ENCODE results near the gene CLEC1A. TPM values are rescaled to one million over a fixed set of nuclear protein-coding genes. Genes with fewer than 3 reads are reported as not detected.

Gene CLEC1A
- total and polyA plus RNA-seq, 9 donors = 1.5 to 13.8 (median 4.5) TPM

DNA sequence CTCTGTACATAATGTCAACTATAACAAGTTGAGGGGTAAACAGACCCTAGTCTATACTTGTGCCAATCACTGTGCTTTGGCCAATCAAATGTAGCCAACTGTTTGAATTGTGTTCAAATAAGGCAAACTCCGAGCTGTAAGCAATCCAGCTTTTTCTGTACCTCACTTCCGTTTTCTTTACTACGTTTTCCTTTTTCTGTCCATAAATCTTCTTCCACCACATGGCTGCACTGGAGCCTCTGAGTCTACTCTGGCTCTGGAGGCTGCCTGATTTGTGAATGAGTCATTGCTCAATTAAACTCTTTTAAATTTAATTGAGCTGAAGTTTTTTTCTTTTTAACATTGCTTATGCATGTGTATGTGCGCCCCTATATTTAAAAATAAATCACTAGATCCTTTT, 29.7 kb downstream of the CLEC1A start:
- Histone ChIP-seq H3K4me1 (ENCODE audit: insufficient read depth) (no peaks in the 10 kb centered on the region), H3K27me3 (no peaks in the 10 kb centered on the region), H3K9me3 (no peaks in the 10 kb centered on the region), H3K4me3 (no peak overlapping the region), H3K36me3 (no peaks in the 10 kb centered on the region), H3K27ac (no peak overlapping the region)
- TF ChIP-seq POLR2A (IDR thresholded peaks at IDR 0.05) (no peak), EP300 (IDR thresholded peaks at IDR 0.05) (no peak)
- TF ChIP-seq, protein P1, sequence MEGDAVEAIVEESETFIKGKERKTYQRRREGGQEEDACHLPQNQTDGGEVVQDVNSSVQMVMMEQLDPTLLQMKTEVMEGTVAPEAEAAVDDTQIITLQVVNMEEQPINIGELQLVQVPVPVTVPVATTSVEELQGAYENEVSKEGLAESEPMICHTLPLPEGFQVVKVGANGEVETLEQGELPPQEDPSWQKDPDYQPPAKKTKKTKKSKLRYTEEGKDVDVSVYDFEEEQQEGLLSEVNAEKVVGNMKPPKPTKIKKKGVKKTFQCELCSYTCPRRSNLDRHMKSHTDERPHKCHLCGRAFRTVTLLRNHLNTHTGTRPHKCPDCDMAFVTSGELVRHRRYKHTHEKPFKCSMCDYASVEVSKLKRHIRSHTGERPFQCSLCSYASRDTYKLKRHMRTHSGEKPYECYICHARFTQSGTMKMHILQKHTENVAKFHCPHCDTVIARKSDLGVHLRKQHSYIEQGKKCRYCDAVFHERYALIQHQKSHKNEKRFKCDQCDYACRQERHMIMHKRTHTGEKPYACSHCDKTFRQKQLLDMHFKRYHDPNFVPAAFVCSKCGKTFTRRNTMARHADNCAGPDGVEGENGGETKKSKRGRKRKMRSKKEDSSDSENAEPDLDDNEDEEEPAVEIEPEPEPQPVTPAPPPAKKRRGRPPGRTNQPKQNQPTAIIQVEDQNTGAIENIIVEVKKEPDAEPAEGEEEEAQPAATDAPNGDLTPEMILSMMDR (IDR thresholded peaks at IDR 0.05) = no peak
- 27 to 40% (median 36%) methylated on average over 4 of the region's 4 CpGs for WGBS, 3 donors
- intact Hi-C loops (cut with DNase I) = no loop called here
- DNase-seq = peak in 1 of 5 donors; percentile 25

DNA sequence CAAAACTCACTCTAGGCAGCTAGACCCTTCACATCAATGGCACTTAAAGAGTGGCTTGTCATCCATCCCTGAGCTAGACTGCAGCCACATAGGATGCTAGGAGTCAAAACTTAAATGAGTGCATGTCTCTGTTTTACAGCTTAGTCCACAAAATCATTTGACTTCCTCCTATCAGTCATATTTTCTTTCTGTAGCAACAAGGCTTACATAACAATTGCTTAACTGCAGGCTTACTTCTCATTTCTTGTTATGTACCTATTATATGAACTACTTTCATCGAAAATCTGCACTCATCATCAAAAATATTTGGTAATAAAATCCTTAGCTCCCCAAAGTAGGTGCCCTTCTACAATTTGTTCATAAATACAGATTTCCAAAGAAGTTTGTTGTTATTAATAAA, 30.1 kb downstream of the CLEC1A start:
- H3K27me3 ChIP-seq = no peaks in the 10 kb centered on the region
- H3K36me3 ChIP-seq = no peaks in the 10 kb centered on the region
- H3K9me3 ChIP-seq = no peaks in the 10 kb centered on the region
- no peak overlapping the region for H3K27ac ChIP-seq
- no peak for DNase-seq
- intact Hi-C loops (cut with DNase I) = no loop called here
- H3K4me3 ChIP-seq = no peak overlapping the region
- TF ChIP-seq, protein P1 (IDR thresholded peaks at IDR 0.05) = no peak
- TF ChIP-seq EP300 (IDR thresholded peaks at IDR 0.05) = no peak
- TF ChIP-seq POLR2A (IDR thresholded peaks at IDR 0.05) = no peak
- WGBS, 3 donors = 79 to 88% (median 83%) methylated on average over 1 of the region's 1 CpG
- H3K4me1 ChIP-seq (ENCODE audit: insufficient read depth) = no peaks in the 10 kb centered on the region

DNA sequence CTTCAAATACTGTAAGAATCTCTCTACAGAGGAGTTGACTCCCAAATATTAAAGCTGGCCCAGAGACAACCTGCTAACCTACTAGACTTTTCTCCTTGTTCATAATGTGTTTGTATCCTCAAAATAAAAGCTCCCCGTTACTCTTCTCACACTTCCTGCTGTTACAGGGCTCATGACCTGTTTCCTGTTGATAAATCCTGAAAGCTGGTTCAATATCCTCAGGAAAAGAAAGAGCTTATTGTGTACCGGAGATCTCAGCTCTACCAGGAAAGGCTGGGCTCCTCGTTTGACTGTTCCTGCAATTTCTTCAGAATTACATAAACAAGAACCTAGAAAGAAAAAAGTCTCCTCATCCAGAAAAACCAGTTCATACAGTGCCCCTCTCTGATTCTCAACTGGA, 30.8 kb downstream of the CLEC1A start:
- DNase-seq = no peak
- no peak overlapping the region for H3K27ac ChIP-seq
- TF ChIP-seq, protein P1 (IDR thresholded peaks at IDR 0.05) = no peak
- no peak for TF ChIP-seq POLR2A (IDR thresholded peaks at IDR 0.05)
- TF ChIP-seq EP300 (IDR thresholded peaks at IDR 0.05) = no peak
- H3K36me3 ChIP-seq = no peaks in the 10 kb centered on the region
- WGBS, 3 donors = 22 to 42% (median 40%) methylated on average over 3 of the region's 3 CpGs
- no peaks in the 10 kb centered on the region for H3K9me3 ChIP-seq
- H3K4me3 ChIP-seq = no peak overlapping the region
- no peaks in the 10 kb centered on the region for H3K27me3 ChIP-seq
- H3K4me1 ChIP-seq (ENCODE audit: insufficient read depth) = no peaks in the 10 kb centered on the region
- intact Hi-C loops (cut with DNase I) = no loop called here

DNA sequence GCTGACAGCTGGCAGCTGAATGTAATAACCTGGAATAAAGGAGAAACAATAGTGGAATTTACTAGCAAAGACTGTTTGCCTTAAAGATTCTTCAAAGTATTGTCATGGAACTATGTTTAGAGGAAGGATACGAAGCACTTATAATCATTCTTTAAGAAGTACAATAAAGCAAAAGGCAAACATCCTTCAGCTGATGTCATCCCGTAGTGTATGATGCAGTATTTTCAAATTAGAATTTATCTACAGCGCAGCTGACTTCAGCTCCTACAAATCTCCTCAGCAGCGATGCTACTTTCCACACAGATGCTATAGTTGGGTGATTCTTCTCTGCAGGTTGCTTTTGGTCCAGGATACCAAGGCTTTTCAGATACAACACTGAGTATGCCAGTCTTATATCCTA, 31.5 kb downstream of the CLEC1A start:
- H3K9me3 ChIP-seq = no peaks in the 10 kb centered on the region
- no peak overlapping the region for H3K4me3 ChIP-seq
- no peaks in the 10 kb centered on the region for H3K27me3 ChIP-seq
- H3K4me1 ChIP-seq (ENCODE audit: insufficient read depth) = no peaks in the 10 kb centered on the region
- intact Hi-C loops (cut with DNase I) = no loop called here
- TF ChIP-seq POLR2A (IDR thresholded peaks at IDR 0.05) = no peak
- no peak for TF ChIP-seq EP300 (IDR thresholded peaks at IDR 0.05)
- TF ChIP-seq, protein P1 (IDR thresholded peaks at IDR 0.05) = no peak
- H3K27ac ChIP-seq = no peak overlapping the region
- no peaks in the 10 kb centered on the region for H3K36me3 ChIP-seq
- DNase-seq = no peak
- WGBS, 3 donors = 47 to 61% (median 57%) methylated on average over 4 of the region's 4 CpGs

DNA sequence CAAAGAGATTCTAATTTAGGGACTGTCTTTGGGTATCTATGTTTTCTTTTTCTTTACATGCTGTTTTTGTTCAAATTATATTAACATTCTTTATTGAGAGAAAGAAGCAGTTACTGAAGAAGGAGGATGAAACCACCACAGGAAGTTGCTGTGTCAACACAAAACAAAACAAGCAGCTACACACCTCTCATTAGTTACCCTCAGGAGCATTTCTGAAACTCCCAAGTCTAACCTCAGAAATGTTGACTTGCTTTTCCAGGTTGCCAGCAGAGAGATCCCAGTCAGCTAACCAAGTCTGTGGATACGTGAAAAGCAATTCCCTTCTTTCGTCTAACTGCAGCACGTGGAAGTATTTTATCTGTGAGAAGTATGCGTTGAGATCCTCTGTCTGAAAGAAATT, 33.5 kb downstream of the CLEC1A start:
- intact Hi-C loops (cut with DNase I) = no loop called here
- 50 to 76% (median 56%) methylated on average over 4 of the region's 4 CpGs for WGBS, 3 donors
- DNase-seq = no peak
- Histone ChIP-seq H3K4me1 (ENCODE audit: insufficient read depth) (no peaks in the 10 kb centered on the region), H3K27ac (no peak overlapping the region), H3K9me3 (no peaks in the 10 kb centered on the region), H3K27me3 (no peaks in the 10 kb centered on the region), H3K4me3 (no peak overlapping the region), H3K36me3 (no peaks in the 10 kb centered on the region)
- TF ChIP-seq EP300 (IDR thresholded peaks at IDR 0.05) (no peak), POLR2A (IDR thresholded peaks at IDR 0.05) (no peak)
- TF ChIP-seq, protein P1 (IDR thresholded peaks at IDR 0.05) = no peak

All from ovary (tissue), 9 donors.